Glutamatergic neuron (in vitro differentiated cells): ENCODE data around the gene SUGP2. TPM values are rescaled to one million over a fixed set of nuclear protein-coding genes. Genes with fewer than 3 reads are reported as not detected.

Source experiments
- DNase-seq: peaks from one replicate; pipeline ENCODE4 v3.0.0; 2022
- H3K27ac Mint-ChIP-seq: one replicate; pipeline ENCODE4 v1.8.0; 2020; ENCODE audit warnings: mild to moderate bottlenecking, mixed read lengths, inconsistent platforms; ENCODE audit not compliant: unreplicated experiment
- H3K27me3 Mint-ChIP-seq: one replicate; pipeline ENCODE4 v1.8.0; 2020; ENCODE audit warnings: mild to moderate bottlenecking, moderate library complexity, mixed read lengths, inconsistent platforms; ENCODE audit not compliant: unreplicated experiment
- H3K36me3 Mint-ChIP-seq: one replicate; pipeline ENCODE4 v1.8.0; 2020; ENCODE audit warnings: mild to moderate bottlenecking, mixed read lengths, inconsistent platforms; ENCODE audit not compliant: unreplicated experiment
- H3K4me1 Mint-ChIP-seq: one replicate; pipeline ENCODE4 v1.8.0; 2020; ENCODE audit warnings: mild to moderate bottlenecking, low read depth, mixed read lengths, inconsistent platforms; ENCODE audit not compliant: unreplicated experiment
- H3K4me3 Mint-ChIP-seq: one replicate; pipeline ENCODE4 v1.8.0; 2020; ENCODE audit warnings: mild to moderate bottlenecking, mixed read lengths, inconsistent platforms; ENCODE audit not compliant: unreplicated experiment
- H3K9me3 Mint-ChIP-seq: one replicate; pipeline ENCODE4 v1.8.0; 2020; ENCODE audit warnings: mild to moderate bottlenecking, moderate library complexity, mixed read lengths, inconsistent platforms; ENCODE audit not compliant: unreplicated experiment
- total RNA-seq: library from RNA; stranded (reverse); fragmentation: NEBNext Ultra II Directional; extraction: Animal tissue kit (Norgen Biotek cat#: 25700); gene quantifications from one replicate; pipeline ENCODE4 v1.2.1, GENCODE V29; 2021; ENCODE audit not compliant: unreplicated experiment
- TF ChIP-seq, protein P1 (sequence below): fragments of 200-600 bp; sonication (generic); IDR thresholded peaks from one replicate; pipeline ENCODE4 v1.5.0; 2021; ENCODE audit not compliant: partially characterized antibody, unreplicated experiment

SUGP2 gene
- total RNA-seq, 1 donor from 2014 or later = 201 TPM

DNA sequence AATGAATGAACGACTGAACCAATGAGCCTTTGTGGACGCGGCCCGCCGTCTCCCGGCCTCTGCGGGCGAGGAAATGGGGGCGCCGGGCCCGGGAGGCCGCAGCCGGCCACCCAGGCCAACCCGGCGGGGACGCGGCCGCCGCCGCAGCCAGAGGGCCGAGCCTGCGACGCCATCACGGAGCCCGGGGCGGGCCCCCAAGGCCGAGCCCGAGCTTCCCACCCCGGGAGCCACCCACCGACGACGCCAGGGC is 216 bp downstream of the SUGP2 start:
- Mint-ChIP-seq H3K4me1 (peaks cover 3% of the 10 kb centered on the region), H3K4me3 (peak overlapping the region; percentile 93), H3K9me3 (peaks cover 5% of the 10 kb centered on the region), H3K36me3 (no peaks in the 10 kb centered on the region), H3K27me3 (peaks cover 2% of the 10 kb centered on the region), H3K27ac (peak overlapping the region; percentile 68)
- DNase-seq = no peak
- TF ChIP-seq, protein P1, sequence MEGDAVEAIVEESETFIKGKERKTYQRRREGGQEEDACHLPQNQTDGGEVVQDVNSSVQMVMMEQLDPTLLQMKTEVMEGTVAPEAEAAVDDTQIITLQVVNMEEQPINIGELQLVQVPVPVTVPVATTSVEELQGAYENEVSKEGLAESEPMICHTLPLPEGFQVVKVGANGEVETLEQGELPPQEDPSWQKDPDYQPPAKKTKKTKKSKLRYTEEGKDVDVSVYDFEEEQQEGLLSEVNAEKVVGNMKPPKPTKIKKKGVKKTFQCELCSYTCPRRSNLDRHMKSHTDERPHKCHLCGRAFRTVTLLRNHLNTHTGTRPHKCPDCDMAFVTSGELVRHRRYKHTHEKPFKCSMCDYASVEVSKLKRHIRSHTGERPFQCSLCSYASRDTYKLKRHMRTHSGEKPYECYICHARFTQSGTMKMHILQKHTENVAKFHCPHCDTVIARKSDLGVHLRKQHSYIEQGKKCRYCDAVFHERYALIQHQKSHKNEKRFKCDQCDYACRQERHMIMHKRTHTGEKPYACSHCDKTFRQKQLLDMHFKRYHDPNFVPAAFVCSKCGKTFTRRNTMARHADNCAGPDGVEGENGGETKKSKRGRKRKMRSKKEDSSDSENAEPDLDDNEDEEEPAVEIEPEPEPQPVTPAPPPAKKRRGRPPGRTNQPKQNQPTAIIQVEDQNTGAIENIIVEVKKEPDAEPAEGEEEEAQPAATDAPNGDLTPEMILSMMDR = no peak

DNA sequence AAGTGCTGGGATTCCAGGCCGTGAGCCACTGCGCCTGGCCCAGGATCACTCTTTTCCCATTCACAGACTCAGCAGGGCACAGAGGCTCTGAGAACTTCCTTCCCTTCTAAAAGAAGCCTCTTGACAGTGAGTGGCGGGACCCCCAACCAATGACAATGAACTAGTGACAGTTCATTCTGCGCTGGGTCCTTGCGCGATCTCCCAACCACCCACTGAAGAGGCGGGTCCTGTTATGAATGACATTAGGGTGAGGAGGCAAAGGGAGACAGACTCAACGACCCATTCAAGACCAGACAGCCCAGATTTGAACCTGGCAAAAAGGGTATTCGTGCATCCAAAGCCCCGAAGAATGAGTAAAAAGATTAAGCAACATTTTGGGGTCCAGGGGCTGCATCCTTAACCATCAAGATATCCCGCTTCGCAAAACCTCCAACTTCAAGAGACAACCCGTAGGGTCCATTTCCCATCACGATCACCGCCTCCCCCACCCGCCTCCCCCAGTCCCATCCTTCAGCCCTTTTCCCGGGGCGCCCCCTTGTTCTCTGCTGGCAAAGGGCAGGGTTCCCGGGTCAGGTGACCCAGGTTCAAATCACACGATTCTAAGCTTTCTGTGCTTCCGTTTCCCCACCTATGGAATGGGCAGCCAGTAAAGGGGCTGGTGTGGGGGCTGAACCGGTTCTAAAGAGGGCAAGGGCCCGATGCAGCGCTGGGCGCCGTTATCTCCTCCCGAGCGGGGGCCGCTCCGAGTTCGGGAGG is 719 bp downstream of the SUGP2 start:
- H3K27me3 Mint-ChIP-seq = peaks cover 2% of the 10 kb centered on the region
- DNase-seq = peak; percentile 90
- H3K9me3 Mint-ChIP-seq = peaks cover 5% of the 10 kb centered on the region
- TF ChIP-seq, protein P1 = no peak
- peak overlapping the region; percentile 91 for H3K27ac Mint-ChIP-seq
- H3K4me1 Mint-ChIP-seq = peaks cover 3% of the 10 kb centered on the region
- H3K4me3 Mint-ChIP-seq = peak overlapping the region; percentile 93
- H3K36me3 Mint-ChIP-seq = no peaks in the 10 kb centered on the region

DNA sequence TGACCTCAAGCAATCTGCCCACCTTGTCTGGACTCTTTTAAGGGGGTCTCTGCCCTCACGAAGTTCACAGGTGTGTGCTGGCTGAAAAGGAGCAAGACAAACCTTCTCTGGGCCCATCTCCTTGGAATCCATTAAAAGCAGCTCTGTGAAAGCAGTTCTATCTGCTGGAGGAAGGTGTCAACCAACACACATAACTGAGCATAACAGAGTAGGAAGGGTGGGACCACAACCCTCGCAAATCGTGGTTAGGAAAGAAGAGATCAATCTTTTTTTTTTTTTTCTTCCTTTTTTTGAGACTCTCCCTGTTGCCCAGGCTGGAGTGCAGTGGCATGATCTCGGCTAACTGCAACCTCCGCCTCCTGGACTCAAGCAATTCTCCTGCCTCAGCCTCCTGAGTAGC is 1.4 kb downstream of the SUGP2 start:
- Mint-ChIP-seq H3K4me1 (peaks cover 3% of the 10 kb centered on the region), H3K27me3 (peaks cover 2% of the 10 kb centered on the region), H3K9me3 (peaks cover 5% of the 10 kb centered on the region), H3K36me3 (no peaks in the 10 kb centered on the region), H3K4me3 (peak overlapping the region; percentile 93), H3K27ac (peak overlapping the region; percentile 91)
- TF ChIP-seq, protein P1 = no peak
- DNase-seq = no peak

DNA sequence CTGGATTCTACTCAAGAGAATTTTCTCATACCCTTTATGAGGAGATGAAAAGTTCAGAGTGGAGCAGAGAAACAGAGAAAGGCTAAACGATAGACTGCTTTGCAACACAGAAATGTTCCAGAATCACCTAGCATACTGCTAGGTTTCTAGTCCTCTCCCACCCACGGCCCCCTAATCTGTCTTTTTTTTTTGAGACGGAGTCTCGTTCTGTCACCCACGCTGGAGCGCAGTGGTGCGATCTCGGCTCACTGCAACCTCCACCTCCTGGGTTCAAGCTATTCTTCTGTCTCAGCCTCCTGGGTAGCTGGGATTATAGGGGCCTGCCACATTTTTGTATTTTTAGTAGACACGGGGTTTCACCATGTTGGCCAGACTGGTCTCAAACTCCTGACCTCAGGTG is 4.8 kb downstream of the SUGP2 start:
- Mint-ChIP-seq H3K4me1 (peaks cover 3% of the 10 kb centered on the region), H3K9me3 (peaks cover 3% of the 10 kb centered on the region), H3K4me3 (no peak overlapping the region), H3K36me3 (no peaks in the 10 kb centered on the region), H3K27ac (no peak overlapping the region), H3K27me3 (no peaks in the 10 kb centered on the region)
- no peak for DNase-seq
- TF ChIP-seq, protein P1 = no peak

DNA sequence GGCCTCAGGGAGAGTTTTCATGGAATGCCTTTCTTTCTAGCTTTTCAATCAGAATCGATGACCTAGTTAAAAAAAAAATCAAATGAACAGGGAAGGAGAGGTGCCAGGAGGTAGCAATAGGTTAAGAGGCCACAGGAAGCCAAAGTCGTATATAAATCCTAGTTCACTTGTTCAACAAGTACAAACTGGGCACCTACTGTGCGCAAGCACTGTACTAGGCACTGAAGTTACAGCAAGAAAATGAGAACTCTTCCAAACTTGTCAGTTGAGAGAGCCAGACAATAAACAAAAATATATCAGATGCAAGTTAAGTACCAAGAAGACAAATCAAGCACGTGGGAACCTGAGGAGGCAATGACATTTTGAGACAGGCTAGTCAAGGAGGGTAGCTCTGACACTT is 6.1 kb downstream of the SUGP2 start:
- Mint-ChIP-seq H3K36me3 (no peaks in the 10 kb centered on the region), H3K27ac (no peak overlapping the region), H3K27me3 (no peaks in the 10 kb centered on the region), H3K4me1 (peaks cover under 1% of the 10 kb centered on the region), H3K4me3 (peak overlapping the region; percentile 20), H3K9me3 (no peaks in the 10 kb centered on the region)
- TF ChIP-seq, protein P1 = no peak
- DNase-seq = no peak
